KMS-11 (cell line): Measurements from ENCODE around the gene P2RX5.

Experiments
- H2AFZ ChIP-seq: fragments of 200-600 bp; sonication (generic); 2 replicates; pipeline ENCODE4 v1.6.1; 2016; ENCODE audit warnings: antibody characterized with exemption, mixed run types, low read depth
- H3K27ac ChIP-seq: fragments of 200-600 bp; sonication (generic); 2 replicates; pipeline ENCODE4 v1.6.1; 2016; ENCODE audit warnings: mild to moderate bottlenecking, mixed run types
- H3K27me3 ChIP-seq: fragments of 200-600 bp; sonication (generic); 2 replicates; pipeline ENCODE4 v1.6.1; 2017; ENCODE audit warnings: mild to moderate bottlenecking, low read depth, mixed run types, moderate library complexity; ENCODE audit not compliant: insufficient read depth
- H3K36me3 ChIP-seq: fragments of 200-600 bp; sonication (generic); 2 replicates; pipeline ENCODE4 v1.6.1; 2017; ENCODE audit warnings: mild to moderate bottlenecking, mixed run types; ENCODE audit not compliant: insufficient read depth
- H3K4me1 ChIP-seq: fragments of 200-600 bp; sonication (generic); 2 replicates; pipeline ENCODE4 v1.6.1; 2016; ENCODE audit warnings: mild to moderate bottlenecking, low read depth, mixed run types; ENCODE audit not compliant: poor library complexity, severe bottlenecking
- H3K4me2 ChIP-seq: fragments of 200-600 bp; sonication (generic); 2 replicates; pipeline ENCODE4 v1.7.0; 2016; ENCODE audit warnings: mild to moderate bottlenecking, mixed run types
- H3K4me3 ChIP-seq: fragments of 200-600 bp; sonication (generic); IDR thresholded peaks from 2 replicates; pipeline ENCODE4 v1.6.1; 2017; ENCODE audit warnings: low read depth, low read length, mixed read lengths; ENCODE audit not compliant: insufficient read depth
- H3K79me2 ChIP-seq: fragments of 200-600 bp; sonication (generic); 2 replicates; pipeline ENCODE4 v1.6.1; 2016; ENCODE audit warnings: low read depth, mixed run types; ENCODE audit not compliant: insufficient read depth
- H3K9ac ChIP-seq: fragments of 200-600 bp; sonication (generic); 2 replicates; pipeline ENCODE4 v1.6.1; 2016; ENCODE audit warnings: mild to moderate bottlenecking, mixed run types
- H4K20me1 ChIP-seq: fragments of 200-600 bp; sonication (generic); 2 replicates; pipeline ENCODE4 v1.6.1; 2016; ENCODE audit warnings: mild to moderate bottlenecking, mixed run types; ENCODE audit not compliant: insufficient read depth
- TF ChIP-seq, protein P1 (sequence below): fragments of 200-600 bp; sonication (generic); conservative IDR thresholded peaks from 2 replicates; pipeline ENCODE4 v1.6.1; 2017; ENCODE audit warnings: low read depth, mild to moderate bottlenecking, antibody characterized with exemption, low read length, moderate library complexity, mixed read lengths

The P2RX5 gene

DNA sequence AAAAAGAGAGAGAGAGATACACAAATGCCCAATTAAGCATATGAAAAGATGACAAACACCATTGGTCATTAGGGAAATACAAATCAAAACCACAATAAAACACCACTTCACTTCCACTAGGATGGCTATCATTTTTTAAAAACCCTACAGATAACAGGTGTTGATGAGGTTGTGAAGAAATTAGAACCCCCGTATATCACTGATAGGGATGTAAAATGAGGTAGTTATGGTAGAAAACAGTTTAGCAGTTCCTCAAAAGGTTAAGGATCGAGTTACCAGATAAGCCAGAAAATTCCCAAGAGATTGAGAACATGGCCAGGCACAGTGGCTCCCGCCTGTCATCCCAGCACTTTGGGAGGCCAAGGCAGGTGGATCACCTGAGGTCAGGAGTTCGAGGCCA, 2.8 kb downstream of the P2RX5 start:
- Histone ChIP-seq H2AFZ (no peak overlapping the region), H3K27me3 (no peaks in the 10 kb centered on the region), H4K20me1 (no peaks in the 10 kb centered on the region), H3K27ac (no peak overlapping the region), H3K36me3 (no peaks in the 10 kb centered on the region), H3K4me3 (no peak overlapping the region), H3K4me2 (no peak overlapping the region), H3K9ac (no peak overlapping the region), H3K4me1 (peaks cover 12% of the 10 kb centered on the region), H3K79me2 (no peaks in the 10 kb centered on the region; the same call in 1 of the 2 replicates)
- TF ChIP-seq, protein P1, sequence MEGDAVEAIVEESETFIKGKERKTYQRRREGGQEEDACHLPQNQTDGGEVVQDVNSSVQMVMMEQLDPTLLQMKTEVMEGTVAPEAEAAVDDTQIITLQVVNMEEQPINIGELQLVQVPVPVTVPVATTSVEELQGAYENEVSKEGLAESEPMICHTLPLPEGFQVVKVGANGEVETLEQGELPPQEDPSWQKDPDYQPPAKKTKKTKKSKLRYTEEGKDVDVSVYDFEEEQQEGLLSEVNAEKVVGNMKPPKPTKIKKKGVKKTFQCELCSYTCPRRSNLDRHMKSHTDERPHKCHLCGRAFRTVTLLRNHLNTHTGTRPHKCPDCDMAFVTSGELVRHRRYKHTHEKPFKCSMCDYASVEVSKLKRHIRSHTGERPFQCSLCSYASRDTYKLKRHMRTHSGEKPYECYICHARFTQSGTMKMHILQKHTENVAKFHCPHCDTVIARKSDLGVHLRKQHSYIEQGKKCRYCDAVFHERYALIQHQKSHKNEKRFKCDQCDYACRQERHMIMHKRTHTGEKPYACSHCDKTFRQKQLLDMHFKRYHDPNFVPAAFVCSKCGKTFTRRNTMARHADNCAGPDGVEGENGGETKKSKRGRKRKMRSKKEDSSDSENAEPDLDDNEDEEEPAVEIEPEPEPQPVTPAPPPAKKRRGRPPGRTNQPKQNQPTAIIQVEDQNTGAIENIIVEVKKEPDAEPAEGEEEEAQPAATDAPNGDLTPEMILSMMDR: no peak

DNA sequence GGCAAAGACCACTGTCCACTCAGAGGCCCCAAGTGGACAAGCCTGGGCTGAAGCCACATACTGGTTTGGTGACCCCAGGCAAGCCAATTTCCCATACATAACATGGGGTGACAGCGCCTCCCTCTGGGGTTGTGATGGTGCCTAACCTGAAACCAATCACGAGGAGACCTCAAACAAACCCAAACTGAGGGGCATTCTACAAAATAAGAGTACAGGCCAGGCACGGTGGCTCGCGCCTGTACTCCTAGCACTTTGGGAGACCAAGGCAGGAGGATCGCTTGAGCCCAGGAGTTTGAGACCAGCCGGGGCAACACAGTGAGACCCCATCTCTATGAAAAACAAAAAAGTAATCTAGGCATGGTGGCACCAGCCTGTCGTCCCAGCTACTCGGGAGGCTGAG, 3.6 kb downstream of the P2RX5 start:
- Histone ChIP-seq H3K27ac (no peak overlapping the region), H3K4me1 (peaks cover 12% of the 10 kb centered on the region), H3K4me3 (no peak overlapping the region), H4K20me1 (no peaks in the 10 kb centered on the region), H3K4me2 (no peak overlapping the region), H3K9ac (no peak overlapping the region), H3K27me3 (no peaks in the 10 kb centered on the region), H2AFZ (no peak overlapping the region), H3K79me2 (no peaks in the 10 kb centered on the region; the same call in 1 of the 2 replicates), H3K36me3 (no peaks in the 10 kb centered on the region)
- TF ChIP-seq, protein P1: no peak

DNA sequence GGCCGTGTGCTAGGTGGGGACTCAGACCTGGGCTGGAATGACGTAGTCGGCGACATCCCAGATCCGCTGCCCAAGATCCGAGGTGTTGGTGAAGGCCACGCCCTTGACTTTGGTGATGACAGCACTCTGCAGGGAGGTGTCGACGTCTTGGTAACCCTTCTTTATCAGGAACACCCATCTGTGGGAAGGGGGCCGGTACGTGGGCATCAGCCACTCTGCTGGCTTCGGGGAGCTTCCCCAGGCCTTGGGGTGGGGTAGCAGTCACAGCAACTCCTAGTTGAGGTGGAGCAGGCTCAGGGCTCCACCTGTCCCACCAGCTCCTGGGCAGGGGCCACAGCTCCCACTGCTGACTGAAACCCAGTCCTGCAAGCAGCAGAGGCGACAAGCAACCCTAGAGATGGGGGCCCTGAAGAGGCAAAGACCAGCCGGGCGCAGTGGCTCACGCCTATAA, 4.3 kb downstream of the P2RX5 start:
- no peak overlapping the region for H3K4me3 ChIP-seq
- peaks cover 12% of the 10 kb centered on the region for H3K4me1 ChIP-seq
- TF ChIP-seq, protein P1: no peak
- H2AFZ ChIP-seq: no peak overlapping the region
- H3K9ac ChIP-seq: no peak overlapping the region
- H3K79me2 ChIP-seq: no peaks in the 10 kb centered on the region; the same call in 1 of the 2 replicates
- H3K4me2 ChIP-seq: no peak overlapping the region
- H3K27ac ChIP-seq: no peak overlapping the region
- no peaks in the 10 kb centered on the region for H3K27me3 ChIP-seq
- H3K36me3 ChIP-seq: no peaks in the 10 kb centered on the region
- no peaks in the 10 kb centered on the region for H4K20me1 ChIP-seq

DNA sequence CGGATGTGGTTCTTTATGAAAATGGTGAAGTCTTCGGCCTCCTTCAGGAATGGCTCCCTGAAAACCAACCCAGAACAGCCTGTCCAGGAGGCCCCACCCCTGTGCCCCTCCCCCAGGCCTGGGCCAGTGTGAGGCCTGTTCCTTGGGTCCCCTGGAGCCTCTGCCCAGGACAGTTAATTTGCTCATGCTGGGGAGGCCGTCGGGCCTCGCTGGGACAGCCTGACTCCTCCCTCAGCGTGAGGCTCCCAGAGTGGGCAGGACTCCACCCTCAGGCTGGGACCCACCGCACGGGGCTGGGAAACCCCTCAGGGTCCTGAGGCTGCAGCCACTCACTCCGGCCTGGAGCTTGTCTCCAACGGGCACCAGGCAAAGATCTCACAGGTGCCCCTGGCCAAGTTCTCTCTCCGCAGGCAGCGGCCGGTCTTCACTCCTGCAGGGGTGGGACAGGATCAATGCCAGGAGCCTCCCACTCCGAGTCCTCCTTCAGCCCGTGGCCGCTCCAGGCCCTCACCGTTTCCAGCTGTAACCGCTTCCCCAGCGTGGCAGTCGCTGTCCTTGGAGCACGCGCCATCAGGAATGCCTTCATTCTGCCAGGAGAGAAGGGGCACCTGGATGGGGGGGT, 5.8 kb downstream of the P2RX5 start:
- Histone ChIP-seq H3K4me2 (no peak overlapping the region), H3K9ac (no peak overlapping the region), H3K79me2 (no peaks in the 10 kb centered on the region; the same call in 1 of the 2 replicates), H3K27me3 (no peaks in the 10 kb centered on the region), H3K4me3 (no peak overlapping the region), H3K27ac (no peak overlapping the region), H4K20me1 (no peaks in the 10 kb centered on the region), H3K4me1 (peaks cover 12% of the 10 kb centered on the region), H2AFZ (no peak overlapping the region), H3K36me3 (no peaks in the 10 kb centered on the region)
- TF ChIP-seq, protein P1: no peak
